ENCODE measurements around the gene TSPAN9.

Gene TSPAN9

DNA sequence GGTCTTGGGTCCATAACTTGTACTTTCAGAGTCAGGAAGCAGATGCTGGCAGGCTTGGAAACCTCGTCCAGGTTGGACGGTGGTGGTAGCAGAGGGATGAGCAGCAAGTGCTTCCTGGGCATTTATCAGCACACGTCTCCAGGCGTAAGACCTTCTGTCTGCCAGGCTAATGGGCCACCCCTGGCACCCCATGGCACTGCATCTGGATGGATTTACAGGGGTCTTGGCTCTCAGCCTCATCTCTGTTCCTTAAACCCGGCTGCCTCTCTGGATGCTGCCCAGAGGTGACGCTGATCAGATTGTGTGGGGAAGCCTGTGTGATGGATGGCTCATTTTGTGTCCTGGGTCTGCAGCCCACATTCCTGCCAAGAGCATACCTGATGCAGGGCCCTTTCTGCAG lies 145.1 kb downstream of the TSPAN9 start:
- in situ Hi-C loops (cut with HindIII; ENCODE audit: low sequenced_read_pairs), result no loop called here
- TF ChIP-seq, protein P1, sequence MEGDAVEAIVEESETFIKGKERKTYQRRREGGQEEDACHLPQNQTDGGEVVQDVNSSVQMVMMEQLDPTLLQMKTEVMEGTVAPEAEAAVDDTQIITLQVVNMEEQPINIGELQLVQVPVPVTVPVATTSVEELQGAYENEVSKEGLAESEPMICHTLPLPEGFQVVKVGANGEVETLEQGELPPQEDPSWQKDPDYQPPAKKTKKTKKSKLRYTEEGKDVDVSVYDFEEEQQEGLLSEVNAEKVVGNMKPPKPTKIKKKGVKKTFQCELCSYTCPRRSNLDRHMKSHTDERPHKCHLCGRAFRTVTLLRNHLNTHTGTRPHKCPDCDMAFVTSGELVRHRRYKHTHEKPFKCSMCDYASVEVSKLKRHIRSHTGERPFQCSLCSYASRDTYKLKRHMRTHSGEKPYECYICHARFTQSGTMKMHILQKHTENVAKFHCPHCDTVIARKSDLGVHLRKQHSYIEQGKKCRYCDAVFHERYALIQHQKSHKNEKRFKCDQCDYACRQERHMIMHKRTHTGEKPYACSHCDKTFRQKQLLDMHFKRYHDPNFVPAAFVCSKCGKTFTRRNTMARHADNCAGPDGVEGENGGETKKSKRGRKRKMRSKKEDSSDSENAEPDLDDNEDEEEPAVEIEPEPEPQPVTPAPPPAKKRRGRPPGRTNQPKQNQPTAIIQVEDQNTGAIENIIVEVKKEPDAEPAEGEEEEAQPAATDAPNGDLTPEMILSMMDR (IDR thresholded peaks at IDR 0.05; ENCODE audit: low read depth, low read length, missing control alignments), result no peak
- DNase-seq (ENCODE audit: low read depth), result no peak
- H3K4me3 ChIP-seq (ENCODE audit: low read depth, low read length), result no peak overlapping the region

GRCh38 chr12:3222979-3223378 lies 145.8 kb downstream of the TSPAN9 start:
- no peak for DNase-seq (ENCODE audit: low read depth)
- in situ Hi-C loops (cut with HindIII; ENCODE audit: low sequenced_read_pairs), result no loop called here
- TF ChIP-seq, protein P1 (IDR thresholded peaks at IDR 0.05; ENCODE audit: low read depth, low read length, missing control alignments), result no peak
- no peak overlapping the region for H3K4me3 ChIP-seq (ENCODE audit: low read depth, low read length)

GRCh38 chr12:3223601-3224529 lies 146.7 kb downstream of the TSPAN9 start:
- H3K4me3 ChIP-seq (ENCODE audit: low read depth, low read length), result no peak overlapping the region
- in situ Hi-C loops (cut with HindIII; ENCODE audit: low sequenced_read_pairs), result no loop called here
- TF ChIP-seq, protein P1 (IDR thresholded peaks at IDR 0.05; ENCODE audit: low read depth, low read length, missing control alignments), result no peak
- DNase-seq (ENCODE audit: low read depth), result no peak

GRCh38 chr12:3224530-3224903 lies 147.3 kb downstream of the TSPAN9 start:
- TF ChIP-seq, protein P1 (IDR thresholded peaks at IDR 0.05; ENCODE audit: low read depth, low read length, missing control alignments), result no peak
- in situ Hi-C loops (cut with HindIII; ENCODE audit: low sequenced_read_pairs), result no loop called here

GRCh38 chr12:3225154-3225795 lies 148.1 kb downstream of the TSPAN9 start:
- in situ Hi-C loops (cut with HindIII; ENCODE audit: low sequenced_read_pairs), result no loop called here
- TF ChIP-seq, protein P1 (IDR thresholded peaks at IDR 0.05; ENCODE audit: low read depth, low read length, missing control alignments), result no peak
- H3K4me3 ChIP-seq (ENCODE audit: low read depth, low read length), result no peak overlapping the region
- peak; percentile 63 for DNase-seq (ENCODE audit: low read depth)

More at GRCh38 chr12:3224530-3224903, 147.3 kb downstream of the TSPAN9 start:
- no peak overlapping the region for H3K4me3 ChIP-seq (ENCODE audit: low read depth, low read length)
- no peak for DNase-seq (ENCODE audit: low read depth)

- TF ChIP-seq, protein P1 (IDR thresholded peaks at IDR 0.05; ENCODE audit: low read depth, low read length, missing control alignments), result no peak
- DNase-seq (ENCODE audit: low read depth), result no peak
- H3K4me3 ChIP-seq (ENCODE audit: low read depth, low read length), result no peak overlapping the region
- in situ Hi-C loops (cut with HindIII; ENCODE audit: low sequenced_read_pairs), result no loop called here
Observed at GRCh38 chr12:3225796-3226180, 148.6 kb downstream of the TSPAN9 start.
